MCF 10A (cell line): ENCODE results near the gene COQ5. TPM values are rescaled to one million over a fixed set of nuclear protein-coding genes. Genes with fewer than 3 reads are reported as not detected.
A peak's percentile ranks its signal among the peaks of the same experiment; 100 is the strongest.

Source experiments
- BruUV-seq: library from RNA; stranded (reverse); fragments of 400-500 nt; replicated peaks from 2 replicates; lab custom pipeline; 2021; lab: Mats Ljungman, UMichigan
- CTCF ChIA-PET: fragments of 300-600 bp; sonication (Branson Sonifier 250); formaldehyde crosslinking; extraction: SDS; loops from one replicate; lab custom pipeline; 2021; ENCODE audit warnings: antibody characterized with exemption, inconsistent platforms; lab: Yijun Ruan, JAX
- POLR2A ChIA-PET: fragments of 300-600, 350-650 bp; sonication (Branson Sonifier 250); formaldehyde crosslinking; extraction: SDS; loops from one replicate; lab custom pipeline; 2020; ENCODE audit warnings: antibody characterized with exemption, inconsistent platforms; lab: Yijun Ruan, JAX
- DNase-seq: peaks from one replicate; pipeline ENCODE4 v3.0.0-alpha.2; 2018; ENCODE audit not compliant: unreplicated experiment
- H3K27ac Mint-ChIP-seq: one replicate; pipeline ENCODE4 v1.8.0; 2022; ENCODE audit warnings: mild to moderate bottlenecking, low read depth, mixed read lengths; ENCODE audit not compliant: unreplicated experiment
- H3K27me3 Mint-ChIP-seq: one replicate; pipeline ENCODE4 v1.8.0; 2022; ENCODE audit warnings: mixed read lengths; ENCODE audit not compliant: insufficient read depth, unreplicated experiment
- H3K36me3 Mint-ChIP-seq: one replicate; pipeline ENCODE4 v1.8.0; 2022; ENCODE audit warnings: mild to moderate bottlenecking, moderate library complexity, mixed read lengths; ENCODE audit not compliant: insufficient read depth, unreplicated experiment
- H3K4me1 Mint-ChIP-seq: one replicate; pipeline ENCODE4 v1.8.0; 2022; ENCODE audit warnings: mixed read lengths; ENCODE audit not compliant: insufficient read depth, unreplicated experiment
- H3K4me3 Mint-ChIP-seq: one replicate; pipeline ENCODE4 v1.8.0; 2022; ENCODE audit warnings: mild to moderate bottlenecking, moderate library complexity, mixed read lengths; ENCODE audit not compliant: unreplicated experiment
- H3K9me3 Mint-ChIP-seq: one replicate; pipeline ENCODE4 v1.8.0; 2022; ENCODE audit warnings: mixed read lengths; ENCODE audit not compliant: unreplicated experiment
- intact Hi-C: fragments of 100-400 bp; cut with micrococcal nuclease; formaldehyde crosslinking; loops from 2 replicates; pipeline ENCODE4 v1.14.1; 2022
- total RNA-seq: library from RNA; stranded (reverse); gene quantifications from 2 replicates; pipeline ENCODE4 v1.2.3, GENCODE V29; 2022
- TF ChIP-seq, protein P1 (sequence below): fragments of 200-600 bp; IDR thresholded peaks from one replicate; pipeline ENCODE4 v1.8.0; 2022; ENCODE audit warnings: antibody characterized with exemption, mild to moderate bottlenecking; ENCODE audit not compliant: unreplicated experiment

COQ5 gene
- total RNA-seq, 1 experiment from 2014 or later = 22.9 TPM

DNA sequence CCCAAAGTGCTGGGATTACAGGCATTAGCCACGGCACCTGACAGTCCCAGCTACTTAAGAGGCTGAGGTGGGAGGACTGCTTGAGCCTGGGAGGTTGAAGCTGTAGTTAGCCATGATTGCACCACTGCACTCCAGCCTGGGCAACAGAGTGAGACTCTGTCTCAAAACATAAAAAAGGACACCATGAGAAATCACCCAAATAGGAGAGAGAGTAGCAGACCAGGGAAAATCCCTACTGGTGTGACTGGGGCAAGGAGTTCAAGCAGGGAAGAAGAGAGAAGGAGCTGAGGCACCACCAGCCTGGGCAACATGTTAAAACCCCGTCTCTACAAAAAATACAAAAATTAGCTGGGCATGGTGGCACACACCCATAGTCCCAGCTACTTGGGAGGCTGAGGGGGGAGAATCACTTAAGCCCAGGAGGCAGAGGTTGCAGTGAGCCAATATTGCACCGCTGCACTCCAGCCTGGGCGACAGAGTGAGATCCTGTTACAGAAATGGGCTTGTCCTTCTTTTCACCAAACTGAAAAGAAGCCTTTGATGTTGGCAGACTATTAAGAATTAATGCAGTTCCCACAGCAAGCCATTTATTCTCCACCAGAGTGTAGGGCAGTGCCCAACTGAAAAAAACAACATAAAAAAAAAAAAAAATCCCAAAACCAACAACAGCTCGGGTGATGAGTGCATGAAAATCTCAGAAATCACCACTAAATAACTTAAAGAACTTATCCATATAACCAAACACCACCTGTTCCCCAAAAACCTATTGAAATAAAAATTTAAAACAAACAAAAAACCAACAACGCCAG, 54.9 kb downstream of the COQ5 start:
- POLR2A ChIA-PET = interaction anchor here (0.6 to 2.9 kb wide), 5 partner anchors 14 to 1622 kb away, joined by 3 to 17 read pairs (median 5); partner anchors contain the start of genes DYNLL1, GATC, RPLP0 and TRIAP1
- peaks cover 7% of the 10 kb centered on the region for H3K4me1 Mint-ChIP-seq
- H3K27me3 Mint-ChIP-seq = no peaks in the 10 kb centered on the region
- no peak for DNase-seq
- intact Hi-C loops = no loop called here
- H3K4me3 Mint-ChIP-seq = no peak overlapping the region
- no TSS peak for BruUV-seq
- peaks cover 7% of the 10 kb centered on the region for H3K36me3 Mint-ChIP-seq
- CTCF ChIA-PET = interaction anchor here (0.6 to 1.3 kb wide), 12 partner anchors 9 to 1750 kb away, joined by 3 to 7 read pairs (median 4); no protein-coding TSS in a partner anchor
- no peaks in the 10 kb centered on the region for H3K9me3 Mint-ChIP-seq
- no peak overlapping the region for H3K27ac Mint-ChIP-seq
- TF ChIP-seq, protein P1, sequence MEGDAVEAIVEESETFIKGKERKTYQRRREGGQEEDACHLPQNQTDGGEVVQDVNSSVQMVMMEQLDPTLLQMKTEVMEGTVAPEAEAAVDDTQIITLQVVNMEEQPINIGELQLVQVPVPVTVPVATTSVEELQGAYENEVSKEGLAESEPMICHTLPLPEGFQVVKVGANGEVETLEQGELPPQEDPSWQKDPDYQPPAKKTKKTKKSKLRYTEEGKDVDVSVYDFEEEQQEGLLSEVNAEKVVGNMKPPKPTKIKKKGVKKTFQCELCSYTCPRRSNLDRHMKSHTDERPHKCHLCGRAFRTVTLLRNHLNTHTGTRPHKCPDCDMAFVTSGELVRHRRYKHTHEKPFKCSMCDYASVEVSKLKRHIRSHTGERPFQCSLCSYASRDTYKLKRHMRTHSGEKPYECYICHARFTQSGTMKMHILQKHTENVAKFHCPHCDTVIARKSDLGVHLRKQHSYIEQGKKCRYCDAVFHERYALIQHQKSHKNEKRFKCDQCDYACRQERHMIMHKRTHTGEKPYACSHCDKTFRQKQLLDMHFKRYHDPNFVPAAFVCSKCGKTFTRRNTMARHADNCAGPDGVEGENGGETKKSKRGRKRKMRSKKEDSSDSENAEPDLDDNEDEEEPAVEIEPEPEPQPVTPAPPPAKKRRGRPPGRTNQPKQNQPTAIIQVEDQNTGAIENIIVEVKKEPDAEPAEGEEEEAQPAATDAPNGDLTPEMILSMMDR = no peak

DNA sequence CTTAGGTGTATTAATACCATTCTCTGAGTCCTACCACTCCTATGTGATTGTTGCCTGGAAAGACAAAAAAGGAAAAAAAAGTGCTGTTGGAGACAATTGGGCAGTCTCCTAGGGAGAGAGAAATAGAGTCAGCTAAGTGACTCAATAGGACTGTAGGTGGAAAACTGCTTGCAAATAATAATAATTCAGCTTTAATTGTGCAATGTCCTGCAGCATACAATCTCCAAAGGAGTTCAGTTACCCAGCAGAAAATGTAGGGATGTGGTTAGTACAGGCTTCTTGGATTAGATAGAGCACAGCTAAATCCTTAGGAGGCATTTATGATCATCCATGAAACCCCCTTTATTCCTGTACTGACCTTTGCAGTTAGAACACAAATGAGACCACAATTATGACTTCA, 56.4 kb downstream of the COQ5 start:
- DNase-seq = no peak
- H3K36me3 Mint-ChIP-seq = peaks cover 16% of the 10 kb centered on the region
- CTCF ChIA-PET = interaction anchor here (0.7 kb wide), 1 partner anchor 1075 kb away, joined by 4 read pairs; no protein-coding TSS in a partner anchor

DNA sequence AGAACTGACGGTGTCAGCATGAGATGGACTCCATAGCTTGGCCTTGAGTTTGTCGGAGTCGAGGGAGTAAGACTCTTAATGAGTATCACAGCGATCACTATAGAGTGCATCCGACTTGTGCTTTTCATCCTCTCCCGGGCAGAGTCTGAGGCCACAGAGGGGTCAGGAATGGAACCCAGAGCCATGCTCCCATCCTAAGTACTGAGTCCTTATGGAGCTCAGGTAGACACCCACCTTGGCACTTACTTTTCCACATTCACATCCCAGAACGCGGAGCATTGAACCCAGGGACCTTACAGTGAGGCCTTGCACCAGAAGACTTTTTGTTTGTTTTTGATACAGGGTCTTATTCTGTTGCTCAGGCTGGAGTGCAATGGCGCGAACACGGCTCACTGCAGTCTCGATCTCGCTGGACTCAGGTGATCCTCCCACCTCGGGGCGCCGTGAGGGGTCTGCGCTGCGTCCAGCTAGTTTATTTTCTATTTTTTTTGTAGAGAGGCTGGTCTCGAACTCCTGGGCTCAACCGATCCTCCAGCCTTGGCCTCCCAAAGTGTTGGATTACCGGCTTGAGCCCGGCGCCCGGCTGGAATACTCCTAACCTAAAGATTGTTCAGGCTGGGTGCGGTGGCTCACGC, 58.7 kb downstream of the COQ5 start:
- TSS peak; percentile 24 for BruUV-seq
- ChIA-PET POLR2A (interaction anchor here (0.6 to 6.6 kb wide), 10 partner anchors 24 to 269 kb away, joined by 3 to 56 read pairs (median 4); partner anchors contain the start of genes COQ5, DYNLL1, GATC and RNU4-1), CTCF (interaction anchor here (0.6 to 5.1 kb wide), 19 partner anchors 10 to 1610 kb away, joined by 3 to 40 read pairs (median 4); partner anchors contain the start of genes COX6A1 and DYNLL1)
- TF ChIP-seq, protein P1 = no peak
- H3K9me3 Mint-ChIP-seq = no peaks in the 10 kb centered on the region
- DNase-seq = peak; percentile 20
- intact Hi-C loops = no loop called here
- peak overlapping the region; percentile 63 for H3K27ac Mint-ChIP-seq
- peak overlapping the region; percentile 88 for H3K4me3 Mint-ChIP-seq
- peaks cover 24% of the 10 kb centered on the region for H3K4me1 Mint-ChIP-seq
- H3K36me3 Mint-ChIP-seq = peaks cover 38% of the 10 kb centered on the region
- no peaks in the 10 kb centered on the region for H3K27me3 Mint-ChIP-seq

More for the DNA sequence above, 56.4 kb downstream of the COQ5 start:
- Mint-ChIP-seq H3K27me3 (no peaks in the 10 kb centered on the region), H3K4me3 (no peak overlapping the region), H3K4me1 (peaks cover 9% of the 10 kb centered on the region), H3K27ac (no peak overlapping the region), H3K9me3 (no peaks in the 10 kb centered on the region)
- intact Hi-C loops = no loop called here
- no TSS peak for BruUV-seq
- TF ChIP-seq, protein P1 = no peak
- POLR2A ChIA-PET = interaction anchor here (0.9 to 1.9 kb wide), 4 partner anchors 9 to 57 kb away, joined by 3 to 5 read pairs (median 4); partner anchors contain the start of gene COQ5
